GM23248 (cell line): ENCODE measurements around the gene DRAM1. TPM values are rescaled to one million over a fixed set of nuclear protein-coding genes. Genes with fewer than 3 reads are reported as not detected.
"Not testable (repeated sequence)": the region's sequence is repeated elsewhere in the genome, so short reads cannot be mapped to it uniquely, and the experiment has no call there.

Source experiments
- DNase-seq: peaks from one replicate; pipeline ENCODE4 v3.0.0-alpha.2; 2015
- H2AFZ ChIP-seq: fragments of 200-600 bp; sonication (generic); 2 replicates; pipeline ENCODE4 v1.6.1; 2016; ENCODE audit warnings: antibody characterized with exemption
- H3F3A ChIP-seq: fragments of 200-600 bp; sonication (generic); 2 replicates; pipeline ENCODE4 v1.6.1; 2016; ENCODE audit warnings: mild to moderate bottlenecking, antibody characterized with exemption, mixed run types; ENCODE audit not compliant: insufficient read depth
- H3K27ac ChIP-seq: fragments of 200-600 bp; sonication (generic); 2 replicates; pipeline ENCODE4 v1.5.1; 2016; ENCODE audit warnings: mild to moderate bottlenecking
- H3K27me3 ChIP-seq: fragments of 200-600 bp; sonication (generic); replicated peaks from 2 replicates; pipeline ENCODE4 v1.6.1; 2016; ENCODE audit warnings: mild to moderate bottlenecking; ENCODE audit not compliant: insufficient read depth
- H3K36me3 ChIP-seq: fragments of 200-600 bp; sonication (generic); 2 replicates; pipeline ENCODE4 v1.6.1; 2016; ENCODE audit warnings: low read depth, mild to moderate bottlenecking
- H3K4me1 ChIP-seq: fragments of 200-600 bp; sonication (generic); 2 replicates; pipeline ENCODE4 v1.6.1; 2016; ENCODE audit warnings: mild to moderate bottlenecking; ENCODE audit not compliant: insufficient read depth
- H3K4me2 ChIP-seq: fragments of 200-600 bp; sonication (generic); one replicate; pipeline ENCODE4 v1.6.1; 2016; ENCODE audit warnings: mild to moderate bottlenecking; ENCODE audit not compliant: unreplicated experiment
- H3K4me3 ChIP-seq: fragments of 200-600 bp; sonication (generic); 2 replicates; pipeline ENCODE4 v1.5.1; 2016; ENCODE audit warnings: mild to moderate bottlenecking
- H3K79me2 ChIP-seq: fragments of 200-600 bp; sonication (generic); 2 replicates; pipeline ENCODE4 v1.6.1; 2016; ENCODE audit warnings: mild to moderate bottlenecking; ENCODE audit not compliant: insufficient read depth
- H3K9ac ChIP-seq: fragments of 200-600 bp; sonication (generic); 2 replicates; pipeline ENCODE4 v1.6.1; 2016; ENCODE audit warnings: mild to moderate bottlenecking
- H3K9me2 ChIP-seq: fragments of 200-600 bp; sonication (generic); 2 replicates; pipeline ENCODE4 v1.6.1; 2016; ENCODE audit warnings: mixed run types, mild to moderate bottlenecking, moderate library complexity; ENCODE audit not compliant: insufficient read depth
- H3K9me3 ChIP-seq: fragments of 200-600 bp; sonication (generic); one replicate; pipeline ENCODE4 v1.6.1; 2017; ENCODE audit warnings: low read depth
- H4K20me1 ChIP-seq: fragments of 200-600 bp; sonication (generic); 2 replicates; pipeline ENCODE4 v1.6.0; 2016; ENCODE audit not compliant: insufficient read depth
- EZH2 ChIP-seq: fragments of 200-600 bp; sonication (generic); IDR thresholded peaks from 2 replicates; pipeline ENCODE4 v1.6.1; 2018; ENCODE audit warnings: antibody characterized with exemption, mild to moderate bottlenecking; ENCODE audit not compliant: insufficient read depth, poor library complexity, severe bottlenecking
- EZH2phosphoT487 ChIP-seq: fragments of 200-600 bp; sonication (generic); IDR thresholded peaks from 2 replicates; pipeline ENCODE4 v1.6.1; 2018; ENCODE audit warnings: antibody characterized with exemption, moderate library complexity, mild to moderate bottlenecking, low read depth; ENCODE audit not compliant: insufficient read depth
- WGBS, 2 experiments: methylation state at CpG; one replicate each; pipeline ENCODE4 v1.1.6; 2015 to 2017; ENCODE audit warnings: low lambda C conversion rate in 2 of 2, low coverage in 1 of 2; ENCODE audit errors: missing lambda C conversion rate in 2 of 2; 5-methylcytosine and 5-hydroxymethylcytosine counted together
- in situ Hi-C: fragments of 300-500 bp; cut with MboI; formaldehyde crosslinking; loops from 2 replicates; pipeline ENCODE4 v1.15.0; 2020
- polyA plus RNA-seq: library from polyadenylated mRNA; unstranded; fragments of >200 nt; fragmentation: Nextera tagmentation; extraction: Ambion mirVana; gene quantifications from 2 replicates; pipeline ENCODE4 v1.2.1, GENCODE V29; 2016
- total RNA-seq: library from RNA; depleted of rRNA; stranded (reverse); fragments of >200 nt; shearing (Covaris generic); gene quantifications from 2 replicates; pipeline ENCODE4 v1.2.3, GENCODE V29; 2014

Gene DRAM1
- total and polyA plus RNA-seq, 2 experiments from 2014 or later: 86.8 to 99.2 TPM

GRCh38 chr12:101857043-101857558, 20.3 kb upstream of the DRAM1 start:
- Histone ChIP-seq H3K79me2 (no peaks in the 10 kb centered on the region), H3K27ac (peak overlapping the region; percentile 52), H3K4me1 (peaks cover 60% of the 10 kb centered on the region), H3F3A (peaks cover 45% of the 10 kb centered on the region), H4K20me1 (no peaks in the 10 kb centered on the region), H3K9me2 (no peaks in the 10 kb centered on the region), H3K4me3 (no peak overlapping the region; the same call in 1 of the 2 replicates), H3K9ac (no peak overlapping the region), H3K27me3 (no peaks in the 10 kb centered on the region), H3K9me3 (no peaks in the 10 kb centered on the region), H3K4me2 (peak overlapping the region; percentile 61), H3K36me3 (no peaks in the 10 kb centered on the region), H2AFZ (0 out of 2 replicates have a peak overlapping the region, but pooled peaks have one; percentile 12)
- peak; percentile 87 for DNase-seq
- in situ Hi-C loops: no loop called here
- 0% methylated on average over 1 of the region's 1 CpG for WGBS, 2 experiments
- TF ChIP-seq EZH2phosphoT487 (0 out of 2 replicates have a peak, but pooled peaks have one; percentile 58), EZH2 (no peak)

- Histone ChIP-seq H3K9ac (no peak overlapping the region), H3K79me2 (no peaks in the 10 kb centered on the region), H4K20me1 (no peaks in the 10 kb centered on the region), H3F3A (peaks cover 45% of the 10 kb centered on the region), H3K4me1 (peaks cover 66% of the 10 kb centered on the region), H3K9me2 (no peaks in the 10 kb centered on the region), H3K4me2 (no peak overlapping the region), H2AFZ (no peak overlapping the region), H3K4me3 (no peak overlapping the region), H3K27ac (no peak overlapping the region), H3K36me3 (no peaks in the 10 kb centered on the region), H3K9me3 (no peaks in the 10 kb centered on the region), H3K27me3 (no peaks in the 10 kb centered on the region)
- DNase-seq: no peak
- TF ChIP-seq EZH2phosphoT487 (no peak), EZH2 (no peak)
- in situ Hi-C loops: no loop called here
- 97 to 100% methylated on average over 3 of the region's 3 CpGs for WGBS, 2 experiments
These were observed 19.0 kb upstream of the DRAM1 start for GRCh38 chr12:101858361-101858760.

- TF ChIP-seq EZH2phosphoT487 (no peak), EZH2 (no peak)
- no peak overlapping the region for H2AFZ ChIP-seq
These were observed 17.4 kb upstream of the DRAM1 start for GRCh38 chr12:101859664-101860607.

GRCh38 chr12:101861688-101862087, 15.7 kb upstream of the DRAM1 start:
- DNase-seq, H3K27me3 ChIP-seq, H3K9ac ChIP-seq, H2AFZ ChIP-seq, H3K4me3 ChIP-seq, H3K9me2 ChIP-seq, H3K79me2 ChIP-seq, H3K36me3 ChIP-seq, H3K27ac ChIP-seq, H3K4me2 ChIP-seq, in situ Hi-C loops, H4K20me1 ChIP-seq, H3K9me3 ChIP-seq: not testable (repeated sequence)
- peaks cover 28% of the 10 kb centered on the region for H3F3A ChIP-seq
- WGBS, 2 experiments: 100% methylated on average over 2 of the region's 2 CpGs
- peaks cover 45% of the 10 kb centered on the region for H3K4me1 ChIP-seq

More at GRCh38 chr12:101859664-101860607, 17.4 kb upstream of the DRAM1 start:
- Histone ChIP-seq H3K27me3 (no peaks in the 10 kb centered on the region), H3K27ac (peak overlapping the region; percentile 43), H3F3A (peaks cover 43% of the 10 kb centered on the region), H3K79me2 (no peaks in the 10 kb centered on the region), H3K9me3 (no peaks in the 10 kb centered on the region), H4K20me1 (no peaks in the 10 kb centered on the region), H3K36me3 (no peaks in the 10 kb centered on the region), H3K4me1 (peaks cover 63% of the 10 kb centered on the region), H3K9ac (no peak overlapping the region), H3K4me2 (peak overlapping the region; percentile 22), H3K4me3 (no peak overlapping the region), H3K9me2 (no peaks in the 10 kb centered on the region)
- in situ Hi-C loops: no loop called here
- peak; percentile 54 for DNase-seq
